Prostate gland (tissue), 2 donors: ENCODE measurements around the gene CTSF.

Experiments
- POLR2A ChIP-seq: fragments of 450-650 bp; IDR thresholded peaks from one replicate; pipeline ENCODE4 v1.6.1; 2016; ENCODE audit warnings: antibody characterized with exemption, mild to moderate bottlenecking
- POLR2AphosphoS5 ChIP-seq: sonication (generic); formaldehyde crosslinking; IDR thresholded peaks from one replicate; pipeline ENCODE4 v1.6.1; 2017; ENCODE audit warnings: antibody characterized with exemption
- TF ChIP-seq, protein P1 (sequence below), 4 experiments: fragments of 200-600 bp in 2 of 4; fragments of 450-650 bp in 2 of 4; sonication (generic) in 2 of 4; IDR thresholded peaks; 1 replicate in 3 of 4; 2 replicates in 1 of 4; pipeline ENCODE4 v1.5.1; 2016 to 2019; ENCODE audit warnings: antibody characterized with exemption in 4 of 4, mild to moderate bottlenecking in 2 of 4, moderate library complexity in 2 of 4

GRCh38 chr11:66600219-66600618, 31.8 kb upstream of the CTSF start:
- no peak for TF ChIP-seq POLR2A
- no peak for TF ChIP-seq POLR2AphosphoS5
- TF ChIP-seq, protein P1, sequence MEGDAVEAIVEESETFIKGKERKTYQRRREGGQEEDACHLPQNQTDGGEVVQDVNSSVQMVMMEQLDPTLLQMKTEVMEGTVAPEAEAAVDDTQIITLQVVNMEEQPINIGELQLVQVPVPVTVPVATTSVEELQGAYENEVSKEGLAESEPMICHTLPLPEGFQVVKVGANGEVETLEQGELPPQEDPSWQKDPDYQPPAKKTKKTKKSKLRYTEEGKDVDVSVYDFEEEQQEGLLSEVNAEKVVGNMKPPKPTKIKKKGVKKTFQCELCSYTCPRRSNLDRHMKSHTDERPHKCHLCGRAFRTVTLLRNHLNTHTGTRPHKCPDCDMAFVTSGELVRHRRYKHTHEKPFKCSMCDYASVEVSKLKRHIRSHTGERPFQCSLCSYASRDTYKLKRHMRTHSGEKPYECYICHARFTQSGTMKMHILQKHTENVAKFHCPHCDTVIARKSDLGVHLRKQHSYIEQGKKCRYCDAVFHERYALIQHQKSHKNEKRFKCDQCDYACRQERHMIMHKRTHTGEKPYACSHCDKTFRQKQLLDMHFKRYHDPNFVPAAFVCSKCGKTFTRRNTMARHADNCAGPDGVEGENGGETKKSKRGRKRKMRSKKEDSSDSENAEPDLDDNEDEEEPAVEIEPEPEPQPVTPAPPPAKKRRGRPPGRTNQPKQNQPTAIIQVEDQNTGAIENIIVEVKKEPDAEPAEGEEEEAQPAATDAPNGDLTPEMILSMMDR (IDR thresholded peaks at IDR 0.05): no peak
